Measurements from ENCODE around the gene DOCK4. TPM values are rescaled to one million over a fixed set of nuclear protein-coding genes. Genes with fewer than 3 reads are reported as not detected.

Gene DOCK4
- polyA plus RNA-seq, 1 donor (not counting 4 experiments of a cell fraction or from before 2014, with no cell fraction given) = 13.9 TPM

- H3K9me1 ChIP-seq (ENCODE audit: control insufficient read depth, extremely low read depth, insufficient read depth, low read length) = no peaks in the 10 kb centered on the region
- no peak overlapping the region for H3K27ac ChIP-seq (ENCODE audit: control insufficient read depth, insufficient read depth, low read length)
- no peaks in the 10 kb centered on the region for H4K20me1 ChIP-seq (ENCODE audit: control insufficient read depth, extremely low read depth, insufficient read depth, low read length)
- no peak overlapping the region for H3K9ac ChIP-seq (ENCODE audit: control insufficient read depth, extremely low read depth, insufficient read depth, low read length)
- dilution Hi-C loops (cut with MboI; ENCODE audit: extremely low pct_ligation_motif_present, low sequenced_read_pairs) = no loop called here
- H3K79me2 ChIP-seq (ENCODE audit: control insufficient read depth, insufficient read depth, low read length) = peaks cover 17% of the 10 kb centered on the region
- no peaks in the 10 kb centered on the region for H3K4me1 ChIP-seq (ENCODE audit: control insufficient read depth, extremely low read depth, insufficient read depth, low read length)
- H3K4me3 ChIP-seq (ENCODE audit: control insufficient read depth in 2 of 3, extremely low read depth in 1 of 3, insufficient read depth in 2 of 3, low read depth in 1 of 3, low read length in 3 of 3) = no peak overlapping the region
- no peaks in the 10 kb centered on the region for H3K9me3 ChIP-seq (ENCODE audit: control insufficient read depth, low read depth, low read length)
- H3K36me3 ChIP-seq (ENCODE audit: control insufficient read depth in 2 of 2, extremely low read depth in 1 of 2, insufficient read depth in 2 of 2, low read length in 2 of 2) = no peaks in the 10 kb centered on the region
- FAIRE-seq (no peak), DNase-seq (ENCODE audit: low read depth, low spot score) (no peak)
- no peaks in the 10 kb centered on the region for H3K27me3 ChIP-seq (ENCODE audit: control insufficient read depth, extremely low read depth, insufficient read depth, low read length)
- no peak overlapping the region for H2AFZ ChIP-seq (ENCODE audit: control insufficient read depth, low read length)
- H3K4me2 ChIP-seq (ENCODE audit: control insufficient read depth, extremely low read depth, insufficient read depth, low read depth, low read length) = no peak overlapping the region
- TF ChIP-seq EZH2 (IDR thresholded peaks at IDR 0.05; ENCODE audit: low read length) (no peak), CTCF (optimal IDR thresholded peaks at IDR 0.05 in 1 of 3, IDR thresholded peaks at IDR 0.05 in 1 of 3, conservative IDR thresholded peaks at IDR 0.05 in 1 of 3; ENCODE audit: extremely low read depth in 1 of 3, insufficient read depth in 2 of 3, low read length in 3 of 3) (no peak)
These were observed 55.2 kb downstream of the DOCK4 start for GRCh38 chr7:112150823-112151641.

GRCh38 chr7:112149734-112150133 lies 56.5 kb downstream of the DOCK4 start:
- FAIRE-seq = no peak
- H3K79me2 ChIP-seq (ENCODE audit: control insufficient read depth, insufficient read depth, low read length) = peaks cover 16% of the 10 kb centered on the region
- H3K4me1 ChIP-seq (ENCODE audit: control insufficient read depth, extremely low read depth, insufficient read depth, low read length) = no peaks in the 10 kb centered on the region
- no peak overlapping the region for H3K9ac ChIP-seq (ENCODE audit: control insufficient read depth, extremely low read depth, insufficient read depth, low read length)
- DNase-seq (ENCODE audit: low read depth, low spot score) = no peak
- dilution Hi-C loops (cut with MboI; ENCODE audit: extremely low pct_ligation_motif_present, low sequenced_read_pairs) = no loop called here
- no peaks in the 10 kb centered on the region for H4K20me1 ChIP-seq (ENCODE audit: control insufficient read depth, extremely low read depth, insufficient read depth, low read length)
- no peak overlapping the region for H2AFZ ChIP-seq (ENCODE audit: control insufficient read depth, low read length)
- TF ChIP-seq EZH2 (IDR thresholded peaks at IDR 0.05; ENCODE audit: low read length) = no peak
- TF ChIP-seq CTCF (optimal IDR thresholded peaks at IDR 0.05 in 1 of 3, IDR thresholded peaks at IDR 0.05 in 1 of 3, conservative IDR thresholded peaks at IDR 0.05 in 1 of 3; ENCODE audit: extremely low read depth in 1 of 3, insufficient read depth in 2 of 3, low read length in 3 of 3) = no peak
- no peaks in the 10 kb centered on the region for H3K36me3 ChIP-seq (ENCODE audit: control insufficient read depth in 2 of 2, extremely low read depth in 1 of 2, insufficient read depth in 2 of 2, low read length in 2 of 2)
- no peak overlapping the region for H3K27ac ChIP-seq (ENCODE audit: control insufficient read depth, insufficient read depth, low read length)
- H3K9me3 ChIP-seq (ENCODE audit: control insufficient read depth, low read depth, low read length) = no peaks in the 10 kb centered on the region
- no peaks in the 10 kb centered on the region for H3K9me1 ChIP-seq (ENCODE audit: control insufficient read depth, extremely low read depth, insufficient read depth, low read length)
- H3K4me3 ChIP-seq (ENCODE audit: control insufficient read depth in 2 of 3, extremely low read depth in 1 of 3, insufficient read depth in 2 of 3, low read depth in 1 of 3, low read length in 3 of 3) = no peak overlapping the region
- no peak overlapping the region for H3K4me2 ChIP-seq (ENCODE audit: control insufficient read depth, extremely low read depth, insufficient read depth, low read depth, low read length)
- H3K27me3 ChIP-seq (ENCODE audit: control insufficient read depth, extremely low read depth, insufficient read depth, low read length) = no peaks in the 10 kb centered on the region
